GM23248 (cell line): Measurements from ENCODE around the gene KIF11. TPM values are rescaled to one million over a fixed set of nuclear protein-coding genes. Genes with fewer than 3 reads are reported as not detected.
"Not testable (repeated sequence)": the region's sequence is repeated elsewhere in the genome, so short reads cannot be mapped to it uniquely, and the experiment has no call there.

Experiments
- DNase-seq: peaks from one replicate; pipeline ENCODE4 v3.0.0-alpha.2; 2015
- H2AFZ ChIP-seq: fragments of 200-600 bp; sonication (generic); 2 replicates; pipeline ENCODE4 v1.6.1; 2016; ENCODE audit warnings: antibody characterized with exemption
- H3F3A ChIP-seq: fragments of 200-600 bp; sonication (generic); 2 replicates; pipeline ENCODE4 v1.6.1; 2016; ENCODE audit warnings: mild to moderate bottlenecking, antibody characterized with exemption, mixed run types; ENCODE audit not compliant: insufficient read depth
- H3K27ac ChIP-seq: fragments of 200-600 bp; sonication (generic); 2 replicates; pipeline ENCODE4 v1.5.1; 2016; ENCODE audit warnings: mild to moderate bottlenecking
- H3K27me3 ChIP-seq: fragments of 200-600 bp; sonication (generic); replicated peaks from 2 replicates; pipeline ENCODE4 v1.6.1; 2016; ENCODE audit warnings: mild to moderate bottlenecking; ENCODE audit not compliant: insufficient read depth
- H3K36me3 ChIP-seq: fragments of 200-600 bp; sonication (generic); 2 replicates; pipeline ENCODE4 v1.6.1; 2016; ENCODE audit warnings: low read depth, mild to moderate bottlenecking
- H3K4me1 ChIP-seq: fragments of 200-600 bp; sonication (generic); 2 replicates; pipeline ENCODE4 v1.6.1; 2016; ENCODE audit warnings: mild to moderate bottlenecking; ENCODE audit not compliant: insufficient read depth
- H3K4me2 ChIP-seq: fragments of 200-600 bp; sonication (generic); one replicate; pipeline ENCODE4 v1.6.1; 2016; ENCODE audit warnings: mild to moderate bottlenecking; ENCODE audit not compliant: unreplicated experiment
- H3K4me3 ChIP-seq: fragments of 200-600 bp; sonication (generic); 2 replicates; pipeline ENCODE4 v1.5.1; 2016; ENCODE audit warnings: mild to moderate bottlenecking
- H3K79me2 ChIP-seq: fragments of 200-600 bp; sonication (generic); 2 replicates; pipeline ENCODE4 v1.6.1; 2016; ENCODE audit warnings: mild to moderate bottlenecking; ENCODE audit not compliant: insufficient read depth
- H3K9ac ChIP-seq: fragments of 200-600 bp; sonication (generic); 2 replicates; pipeline ENCODE4 v1.6.1; 2016; ENCODE audit warnings: mild to moderate bottlenecking
- H3K9me2 ChIP-seq: fragments of 200-600 bp; sonication (generic); 2 replicates; pipeline ENCODE4 v1.6.1; 2016; ENCODE audit warnings: mixed run types, mild to moderate bottlenecking, moderate library complexity; ENCODE audit not compliant: insufficient read depth
- H3K9me3 ChIP-seq: fragments of 200-600 bp; sonication (generic); one replicate; pipeline ENCODE4 v1.6.1; 2017; ENCODE audit warnings: low read depth
- H4K20me1 ChIP-seq: fragments of 200-600 bp; sonication (generic); 2 replicates; pipeline ENCODE4 v1.6.0; 2016; ENCODE audit not compliant: insufficient read depth
- EZH2 ChIP-seq: fragments of 200-600 bp; sonication (generic); IDR thresholded peaks from 2 replicates; pipeline ENCODE4 v1.6.1; 2018; ENCODE audit warnings: antibody characterized with exemption, mild to moderate bottlenecking; ENCODE audit not compliant: insufficient read depth, poor library complexity, severe bottlenecking
- EZH2phosphoT487 ChIP-seq: fragments of 200-600 bp; sonication (generic); IDR thresholded peaks from 2 replicates; pipeline ENCODE4 v1.6.1; 2018; ENCODE audit warnings: antibody characterized with exemption, moderate library complexity, mild to moderate bottlenecking, low read depth; ENCODE audit not compliant: insufficient read depth
- WGBS, 2 experiments: methylation state at CpG; one replicate each; pipeline ENCODE4 v1.1.6; 2015 to 2017; ENCODE audit warnings: low lambda C conversion rate in 2 of 2, low coverage in 1 of 2; ENCODE audit errors: missing lambda C conversion rate in 2 of 2; 5-methylcytosine and 5-hydroxymethylcytosine counted together
- in situ Hi-C: fragments of 300-500 bp; cut with MboI; formaldehyde crosslinking; loops from 2 replicates; pipeline ENCODE4 v1.15.0; 2020
- polyA plus RNA-seq: library from polyadenylated mRNA; unstranded; fragments of >200 nt; fragmentation: Nextera tagmentation; extraction: Ambion mirVana; gene quantifications from 2 replicates; pipeline ENCODE4 v1.2.1, GENCODE V29; 2016
- total RNA-seq: library from RNA; depleted of rRNA; stranded (reverse); fragments of >200 nt; shearing (Covaris generic); gene quantifications from 2 replicates; pipeline ENCODE4 v1.2.3, GENCODE V29; 2014

The KIF11 gene
- total and polyA plus RNA-seq, 2 experiments from 2014 or later, result 10.8 to 16.2 TPM

DNA sequence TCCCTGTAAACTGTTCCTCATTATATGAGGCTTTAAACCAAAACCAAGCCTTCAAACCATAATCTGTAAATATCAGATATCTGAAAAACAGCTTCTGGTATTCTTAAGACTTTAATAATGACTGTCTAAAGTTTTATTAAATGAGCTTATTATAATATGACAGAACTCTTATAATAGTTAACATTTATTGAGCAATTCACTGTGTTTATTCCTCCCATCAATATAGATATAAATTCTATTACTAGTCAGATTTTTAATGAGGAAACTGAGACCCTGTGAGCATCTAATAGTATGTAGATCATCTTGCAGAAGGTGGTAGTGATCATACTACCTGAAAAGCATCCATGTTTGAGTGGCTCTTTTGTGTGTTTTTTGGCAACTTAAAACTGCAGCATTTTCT is 45.1 kb downstream of the KIF11 start:
- Histone ChIP-seq H4K20me1 (no peaks in the 10 kb centered on the region), H3K36me3 (peaks cover 15% of the 10 kb centered on the region; the same call in 1 of the 2 replicates), H3F3A (no peaks in the 10 kb centered on the region), H3K4me1 (peaks cover 4% of the 10 kb centered on the region; the same call in 1 of the 2 replicates), H3K79me2 (no peaks in the 10 kb centered on the region), H3K9ac (no peak overlapping the region), H3K4me3 (no peak overlapping the region), H3K4me2 (no peak overlapping the region), H3K27me3 (no peaks in the 10 kb centered on the region), H3K9me2 (no peaks in the 10 kb centered on the region), H3K9me3 (no peaks in the 10 kb centered on the region), H2AFZ (no peak overlapping the region), H3K27ac (no peak overlapping the region)
- in situ Hi-C loops, result no loop called here
- no peak for TF ChIP-seq EZH2phosphoT487
- DNase-seq, result no peak

DNA sequence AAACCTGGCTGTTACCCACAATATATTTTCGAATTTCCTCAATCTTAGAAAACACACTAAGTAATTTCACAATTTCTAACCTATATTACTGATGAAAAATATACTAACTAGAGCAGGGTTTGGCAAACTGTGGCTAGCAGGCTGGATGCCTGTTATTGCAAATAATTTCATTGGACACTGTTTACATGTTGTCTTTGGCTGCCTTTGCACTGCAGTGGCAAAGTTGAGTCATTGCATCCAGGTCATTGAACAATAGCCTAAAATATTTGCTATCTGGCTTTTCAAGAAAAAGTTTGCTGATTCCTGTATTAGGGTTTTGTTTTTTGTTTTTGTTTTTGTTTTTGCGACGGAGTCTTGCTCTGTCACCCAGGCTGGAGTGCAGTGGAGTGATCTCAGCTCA is 47.2 kb downstream of the KIF11 start:
- H3K79me2 ChIP-seq, result no peaks in the 10 kb centered on the region
- H3K4me1 ChIP-seq, result peaks cover 4% of the 10 kb centered on the region
- no peak overlapping the region for H3K9ac ChIP-seq
- no peak overlapping the region for H3K4me2 ChIP-seq
- no peaks in the 10 kb centered on the region for H3K9me3 ChIP-seq
- 83 to 88% methylated on average over 3 of the region's 3 CpGs for WGBS, 2 experiments
- H2AFZ ChIP-seq, result no peak overlapping the region
- no peaks in the 10 kb centered on the region for H3F3A ChIP-seq
- H4K20me1 ChIP-seq, result no peaks in the 10 kb centered on the region
- H3K27me3 ChIP-seq, result no peaks in the 10 kb centered on the region
- in situ Hi-C loops, result no loop called here
- peak; percentile 74 for DNase-seq
- no peak overlapping the region for H3K4me3 ChIP-seq
- TF ChIP-seq EZH2 (no peak), EZH2phosphoT487 (no peak)
- no peak overlapping the region for H3K27ac ChIP-seq
- no peaks in the 10 kb centered on the region for H3K9me2 ChIP-seq
- H3K36me3 ChIP-seq, result peaks cover 11% of the 10 kb centered on the region; the same call in 1 of the 2 replicates

DNA sequence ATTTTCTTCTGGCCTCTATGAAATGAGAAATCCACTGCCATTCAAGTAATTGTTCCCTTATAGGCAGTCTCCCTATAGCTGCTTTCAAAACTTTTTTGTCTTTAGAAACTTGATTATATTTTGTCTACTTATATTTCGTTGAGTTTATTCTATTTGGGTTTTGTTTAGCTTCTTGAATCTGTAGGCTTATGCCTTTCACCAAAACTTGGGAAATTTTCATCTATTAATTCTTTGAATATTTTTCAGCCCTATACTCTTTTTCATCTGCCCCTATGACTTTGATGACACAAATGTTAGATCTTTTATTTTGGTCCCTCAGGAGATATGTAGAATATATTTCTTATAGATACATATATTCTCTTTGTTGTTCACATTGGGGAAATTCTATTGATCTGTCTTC is 48.6 kb downstream of the KIF11 start:
- no peak overlapping the region for H3K4me2 ChIP-seq
- DNase-seq, result no peak
- in situ Hi-C loops, result no loop called here
- no peak overlapping the region for H2AFZ ChIP-seq
- no peaks in the 10 kb centered on the region for H3K9me2 ChIP-seq
- WGBS, 2 experiments, result 96 to 100% methylated on average over 1 of the region's 1 CpG
- no peaks in the 10 kb centered on the region for H3F3A ChIP-seq
- peaks cover 8% of the 10 kb centered on the region; the same call in 1 of the 2 replicates for H3K36me3 ChIP-seq
- no peak for TF ChIP-seq EZH2
- no peak for TF ChIP-seq EZH2phosphoT487
- no peaks in the 10 kb centered on the region for H3K27me3 ChIP-seq
- no peak overlapping the region for H3K4me3 ChIP-seq
- no peaks in the 10 kb centered on the region for H3K79me2 ChIP-seq
- H3K27ac ChIP-seq, result no peak overlapping the region
- H3K4me1 ChIP-seq, result peaks cover 4% of the 10 kb centered on the region
- H3K9ac ChIP-seq, result no peak overlapping the region
- no peaks in the 10 kb centered on the region for H4K20me1 ChIP-seq
- H3K9me3 ChIP-seq, result no peaks in the 10 kb centered on the region

DNA sequence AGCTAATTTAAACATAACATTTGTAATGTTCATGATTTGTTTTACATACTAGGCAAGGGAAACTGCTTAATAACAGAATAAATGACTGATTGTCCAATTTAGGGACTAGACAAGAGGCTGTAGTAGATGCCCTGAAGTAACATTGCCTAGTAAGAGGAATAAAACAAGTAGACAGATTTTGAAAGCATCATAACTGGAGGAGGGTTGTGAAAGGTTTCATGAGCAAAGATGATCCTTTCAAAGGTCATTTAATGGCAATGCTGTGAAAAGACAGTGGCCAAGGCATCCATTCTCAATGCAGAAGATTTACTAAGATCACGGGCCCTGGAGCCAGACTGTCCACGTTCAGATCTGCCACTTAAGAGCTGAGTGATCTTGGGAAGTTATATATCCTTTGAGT is 52.0 kb downstream of the KIF11 start:
- H3K4me1 ChIP-seq, result peaks cover 2% of the 10 kb centered on the region
- H3F3A ChIP-seq, result no peaks in the 10 kb centered on the region
- H3K36me3 ChIP-seq, result no peaks in the 10 kb centered on the region; the same call in 1 of the 2 replicates
- no peak overlapping the region for H3K4me2 ChIP-seq
- WGBS, 2 experiments, result 96% methylated on average over 2 of the region's 2 CpGs
- H3K9me2 ChIP-seq, result no peaks in the 10 kb centered on the region
- no peak for DNase-seq
- TF ChIP-seq EZH2phosphoT487, result no peak
- no peak for TF ChIP-seq EZH2
- H3K4me3 ChIP-seq, result no peak overlapping the region
- H4K20me1 ChIP-seq, result no peaks in the 10 kb centered on the region
- no peaks in the 10 kb centered on the region for H3K27me3 ChIP-seq
- in situ Hi-C loops, result no loop called here
- H3K79me2 ChIP-seq, result no peaks in the 10 kb centered on the region
- H3K9me3 ChIP-seq, result no peaks in the 10 kb centered on the region
- H3K27ac ChIP-seq, result no peak overlapping the region
- no peak overlapping the region for H2AFZ ChIP-seq
- H3K9ac ChIP-seq, result no peak overlapping the region

DNA sequence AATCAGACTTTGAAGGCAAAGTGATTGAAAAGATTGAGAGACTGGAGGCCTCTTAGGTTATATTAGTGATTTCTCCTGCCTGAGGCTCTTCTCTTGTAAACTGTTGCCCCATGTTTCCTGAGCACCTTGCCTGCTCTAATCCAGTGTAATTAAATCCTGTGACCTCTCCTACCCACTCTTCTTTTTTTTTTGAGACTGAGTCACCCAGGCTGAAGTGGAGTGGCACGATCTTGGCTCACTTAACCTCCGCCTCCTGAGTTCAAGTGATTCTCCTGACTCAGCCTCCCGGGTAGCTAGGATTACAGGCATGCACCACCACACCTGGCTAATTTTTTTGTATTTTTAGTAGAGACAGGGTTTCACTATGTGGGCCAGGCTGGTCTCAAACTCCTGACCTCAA is 57.9 kb downstream of the KIF11 start:
- in situ Hi-C loops, result not testable (repeated sequence)
- 86 to 88% methylated on average over 3 of the region's 3 CpGs for WGBS, 2 experiments

More for the DNA sequence above, 57.9 kb downstream of the KIF11 start:
- not testable (repeated sequence) for H2AFZ ChIP-seq, H3K9ac ChIP-seq, H3K9me3 ChIP-seq, H3K4me2 ChIP-seq, H3K4me3 ChIP-seq, H3K36me3 ChIP-seq, H3F3A ChIP-seq, H3K79me2 ChIP-seq, H3K9me2 ChIP-seq, H3K4me1 ChIP-seq, H3K27ac ChIP-seq, H3K27me3 ChIP-seq, H4K20me1 ChIP-seq, DNase-seq
